ENCODE measurements around the gene RELN. TPM values are rescaled to one million over a fixed set of nuclear protein-coding genes. Genes with fewer than 3 reads are reported as not detected.

The RELN gene
- total RNA-seq, 1 experiment from 2014 or later: 4.3 TPM

- CTCF ChIA-PET: no interaction called here
- H3K9me3 Mint-ChIP-seq (ENCODE audit: unreplicated experiment): no peaks in the 10 kb centered on the region
Measured at GRCh38 chr7:103632005-103632639, 357.3 kb downstream of the RELN start.

GRCh38 chr7:103630318-103630717, 359.1 kb downstream of the RELN start:
- Mint-ChIP-seq H3K36me3 (ENCODE audit: insufficient read depth, unreplicated experiment) (no peaks in the 10 kb centered on the region), H3K27ac (ENCODE audit: unreplicated experiment) (no peak overlapping the region), H3K9me3 (ENCODE audit: unreplicated experiment) (no peaks in the 10 kb centered on the region), H3K4me1 (ENCODE audit: low read depth, unreplicated experiment) (no peaks in the 10 kb centered on the region), H3K27me3 (ENCODE audit: insufficient read depth, unreplicated experiment) (no peaks in the 10 kb centered on the region), H3K4me3 (ENCODE audit: unreplicated experiment) (no peak overlapping the region)
- H3K36me3 ChIP-seq (ENCODE audit: control insufficient read depth, insufficient read depth, low read length): no peaks in the 10 kb centered on the region
- intact Hi-C loops (cut with micrococcal nuclease; ENCODE audit: unreplicated experiment): no loop called here
- TF ChIP-seq CTCF (IDR thresholded peaks at IDR 0.05; ENCODE audit: insufficient read depth in 1 of 2, low read depth in 1 of 2, low read length in 1 of 2, severe bottlenecking in 1 of 2, unreplicated experiment in 1 of 2): no peak
- H3K27me3 ChIP-seq (replicated peaks; ENCODE audit: control insufficient read depth, insufficient read depth, low read length): no peaks in the 10 kb centered on the region
- BruUV-seq (replicated peaks): no TSS peak
- ChIA-PET CTCF (no interaction called here), POLR2A (no interaction called here)
- no peaks in the 10 kb centered on the region for H3K4me1 ChIP-seq
- no peak for DNase-seq
- no peaks in the 10 kb centered on the region for H3K9me3 ChIP-seq
- no peak overlapping the region for H3K4me3 ChIP-seq (ENCODE audit: low read depth, low read length)

More at GRCh38 chr7:103632005-103632639, 357.3 kb downstream of the RELN start:
- Mint-ChIP-seq H3K4me1 (ENCODE audit: low read depth, unreplicated experiment) (no peaks in the 10 kb centered on the region), H3K4me3 (ENCODE audit: unreplicated experiment) (no peak overlapping the region), H3K36me3 (ENCODE audit: insufficient read depth, unreplicated experiment) (no peaks in the 10 kb centered on the region), H3K27ac (ENCODE audit: unreplicated experiment) (no peak overlapping the region), H3K27me3 (ENCODE audit: insufficient read depth, unreplicated experiment) (no peaks in the 10 kb centered on the region)
- DNase-seq: no peak
- intact Hi-C loops (cut with micrococcal nuclease; ENCODE audit: unreplicated experiment): no loop called here
- Histone ChIP-seq H3K9me3 (no peaks in the 10 kb centered on the region), H3K36me3 (ENCODE audit: control insufficient read depth, insufficient read depth, low read length) (no peaks in the 10 kb centered on the region), H3K27me3 (replicated peaks; ENCODE audit: control insufficient read depth, insufficient read depth, low read length) (no peaks in the 10 kb centered on the region), H3K4me1 (no peaks in the 10 kb centered on the region), H3K4me3 (ENCODE audit: low read depth, low read length) (no peak overlapping the region)
- POLR2A ChIA-PET: no interaction called here
- BruUV-seq (replicated peaks): no TSS peak
- no peak for TF ChIP-seq CTCF (IDR thresholded peaks at IDR 0.05; ENCODE audit: insufficient read depth in 1 of 2, low read depth in 1 of 2, low read length in 1 of 2, severe bottlenecking in 1 of 2, unreplicated experiment in 1 of 2)

- intact Hi-C loops (cut with micrococcal nuclease; ENCODE audit: unreplicated experiment): no loop called here
- ChIA-PET CTCF (no interaction called here), POLR2A (no interaction called here)
- no peak overlapping the region for H3K4me3 ChIP-seq (ENCODE audit: low read depth, low read length)
- no peak for DNase-seq
- no peak for TF ChIP-seq CTCF (IDR thresholded peaks at IDR 0.05; ENCODE audit: insufficient read depth in 1 of 2, low read depth in 1 of 2, low read length in 1 of 2, severe bottlenecking in 1 of 2, unreplicated experiment in 1 of 2)
- no peaks in the 10 kb centered on the region for H3K36me3 ChIP-seq (ENCODE audit: control insufficient read depth, insufficient read depth, low read length)
- BruUV-seq (replicated peaks): no TSS peak
- H3K4me1 ChIP-seq: no peaks in the 10 kb centered on the region
- no peaks in the 10 kb centered on the region for H3K27me3 ChIP-seq (replicated peaks; ENCODE audit: control insufficient read depth, insufficient read depth, low read length)
- Mint-ChIP-seq H3K4me3 (ENCODE audit: unreplicated experiment) (no peak overlapping the region), H3K36me3 (ENCODE audit: insufficient read depth, unreplicated experiment) (no peaks in the 10 kb centered on the region), H3K4me1 (ENCODE audit: low read depth, unreplicated experiment) (no peaks in the 10 kb centered on the region), H3K9me3 (ENCODE audit: unreplicated experiment) (no peaks in the 10 kb centered on the region), H3K27ac (ENCODE audit: unreplicated experiment) (no peak overlapping the region), H3K27me3 (ENCODE audit: insufficient read depth, unreplicated experiment) (no peaks in the 10 kb centered on the region)
- no peaks in the 10 kb centered on the region for H3K9me3 ChIP-seq
Measured at GRCh38 chr7:103628742-103629141, 360.7 kb downstream of the RELN start.
